K562 treated with DMSO at 1 percent for 48 hours (cell line): ENCODE data around the gene RAB11FIP5. TPM values are rescaled to one million over a fixed set of nuclear protein-coding genes. Genes with fewer than 3 reads are reported as not detected.

Experiments used
- total RNA-seq: library from RNA; unstranded; fragments of 300-600 nt; gene quantifications from 2 replicates; pipeline ENCODE4 v1.2.3, GENCODE V29; 2022; ENCODE audit warnings: low replicate concordance; ENCODE audit errors: extremely low read depth

The RAB11FIP5 gene, protein sequence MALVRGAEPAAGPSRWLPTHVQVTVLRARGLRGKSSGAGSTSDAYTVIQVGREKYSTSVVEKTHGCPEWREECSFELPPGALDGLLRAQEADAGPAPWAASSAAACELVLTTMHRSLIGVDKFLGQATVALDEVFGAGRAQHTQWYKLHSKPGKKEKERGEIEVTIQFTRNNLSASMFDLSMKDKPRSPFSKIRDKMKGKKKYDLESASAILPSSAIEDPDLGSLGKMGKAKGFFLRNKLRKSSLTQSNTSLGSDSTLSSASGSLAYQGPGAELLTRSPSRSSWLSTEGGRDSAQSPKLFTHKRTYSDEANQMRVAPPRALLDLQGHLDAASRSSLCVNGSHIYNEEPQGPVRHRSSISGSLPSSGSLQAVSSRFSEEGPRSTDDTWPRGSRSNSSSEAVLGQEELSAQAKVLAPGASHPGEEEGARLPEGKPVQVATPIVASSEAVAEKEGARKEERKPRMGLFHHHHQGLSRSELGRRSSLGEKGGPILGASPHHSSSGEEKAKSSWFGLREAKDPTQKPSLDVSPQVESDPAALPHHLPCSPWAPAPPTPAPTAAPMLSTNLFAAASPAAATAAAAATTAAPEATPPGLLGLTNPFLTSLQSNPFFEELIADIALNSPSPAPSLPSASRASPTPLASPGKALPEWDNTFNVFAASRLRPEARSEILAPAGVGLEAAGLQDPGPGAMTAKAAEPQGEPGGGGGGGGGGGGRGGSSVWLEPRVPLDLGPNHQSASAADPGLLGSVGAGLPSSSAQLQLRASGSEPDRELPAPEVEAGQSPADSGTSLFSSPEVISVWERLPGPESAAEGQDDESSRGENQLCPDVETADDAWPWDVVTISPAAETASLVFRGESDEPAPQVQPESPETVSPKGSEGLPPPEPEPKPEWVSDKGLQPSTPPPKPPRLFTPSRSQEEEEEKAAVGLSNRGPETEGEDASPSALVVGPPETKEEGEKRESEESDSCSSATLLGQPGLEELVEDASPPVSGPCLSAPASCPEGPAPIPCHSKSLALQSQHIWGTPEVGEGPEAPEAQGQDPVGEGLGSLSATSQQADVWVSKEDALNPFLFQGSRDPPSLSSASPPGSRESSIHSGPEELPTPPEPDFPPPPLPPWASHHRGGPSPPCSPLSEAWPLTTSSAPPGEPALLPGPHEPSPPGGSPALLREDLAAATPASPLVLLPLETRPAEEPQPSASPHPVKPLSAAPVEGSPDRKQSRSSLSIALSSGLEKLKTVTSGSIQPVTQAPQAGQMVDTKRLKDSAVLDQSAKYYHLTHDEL (N-terminal part only)
- not detected in 2 replicates for total RNA-seq

GRCh38 chr2:73112913-73113854, at the start of gene RAB11FIP5:
RAB11FIP5 (minus strand) TSS chr2:73112948; CDS start chr2:73112777, 171 bp downstream.

GRCh38 chr2:73071360-73072128, 41.2 kb downstream of the RAB11FIP5 start, which contains the start of gene SFXN5:
SFXN5 (minus strand) TSS chr2:73071712; CDS start chr2:73071705, 7 bp downstream.

Other genes with a start within 250 kb of the RAB11FIP5 start
- not detected in 2 replicates for gene SPR, start 225.5 kb downstream of the RAB11FIP5 start, total RNA-seq
- not detected in 2 replicates for gene EMX1, start 195.4 kb downstream of the RAB11FIP5 start, total RNA-seq
- not detected in 2 replicates for gene SFXN5, start 41.2 kb downstream of the RAB11FIP5 start, total RNA-seq
- not detected in 2 replicates for gene NOTO, start 89.6 kb upstream of the RAB11FIP5 start, total RNA-seq
- not detected in 2 replicates for gene SMYD5, start 101.3 kb upstream of the RAB11FIP5 start, total RNA-seq
- gene PRADC1, start 120.3 kb upstream of the RAB11FIP5 start, total RNA-seq, result not detected in 2 replicates
- gene CCT7, start 121.4 kb upstream of the RAB11FIP5 start, total RNA-seq, result 1,102 TPM in 1 of 2 replicates, not detected in the other
- not detected in 2 replicates for gene FBXO41, start 171.5 kb upstream of the RAB11FIP5 start, total RNA-seq
- gene EGR4, start 180.6 kb upstream of the RAB11FIP5 start, total RNA-seq, result not detected in 2 replicates